ENCODE data around the gene YY1.

DNA sequence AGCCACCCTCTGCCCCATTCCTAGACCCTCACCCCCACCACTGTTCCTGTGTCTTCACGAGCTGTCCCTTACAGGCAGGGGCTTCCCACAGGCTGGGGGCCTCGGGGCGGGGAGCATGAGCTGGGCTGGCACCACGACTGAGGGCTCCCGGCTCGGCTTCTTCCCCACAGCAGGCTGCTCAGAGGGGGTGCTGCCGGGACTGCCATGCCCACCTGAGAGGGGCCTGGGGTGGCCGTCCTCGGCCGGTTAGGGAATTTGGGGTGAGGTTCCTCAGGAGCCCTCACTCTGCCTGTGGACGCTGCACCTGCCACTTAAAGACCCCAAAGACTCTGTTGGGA is 91.0 kb downstream of the YY1 start:
- TF ChIP-seq, protein P1, sequence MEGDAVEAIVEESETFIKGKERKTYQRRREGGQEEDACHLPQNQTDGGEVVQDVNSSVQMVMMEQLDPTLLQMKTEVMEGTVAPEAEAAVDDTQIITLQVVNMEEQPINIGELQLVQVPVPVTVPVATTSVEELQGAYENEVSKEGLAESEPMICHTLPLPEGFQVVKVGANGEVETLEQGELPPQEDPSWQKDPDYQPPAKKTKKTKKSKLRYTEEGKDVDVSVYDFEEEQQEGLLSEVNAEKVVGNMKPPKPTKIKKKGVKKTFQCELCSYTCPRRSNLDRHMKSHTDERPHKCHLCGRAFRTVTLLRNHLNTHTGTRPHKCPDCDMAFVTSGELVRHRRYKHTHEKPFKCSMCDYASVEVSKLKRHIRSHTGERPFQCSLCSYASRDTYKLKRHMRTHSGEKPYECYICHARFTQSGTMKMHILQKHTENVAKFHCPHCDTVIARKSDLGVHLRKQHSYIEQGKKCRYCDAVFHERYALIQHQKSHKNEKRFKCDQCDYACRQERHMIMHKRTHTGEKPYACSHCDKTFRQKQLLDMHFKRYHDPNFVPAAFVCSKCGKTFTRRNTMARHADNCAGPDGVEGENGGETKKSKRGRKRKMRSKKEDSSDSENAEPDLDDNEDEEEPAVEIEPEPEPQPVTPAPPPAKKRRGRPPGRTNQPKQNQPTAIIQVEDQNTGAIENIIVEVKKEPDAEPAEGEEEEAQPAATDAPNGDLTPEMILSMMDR (IDR thresholded peaks at IDR 0.05; ENCODE audit: control extremely low read depth in 1 of 3, insufficient read depth in 1 of 3, low read depth in 1 of 3, low read length in 3 of 3), result no peak
- no peak for TF ChIP-seq KDM5A (IDR thresholded peaks at IDR 0.05; ENCODE audit: low read length)
- no peak for TF ChIP-seq EGR1 (IDR thresholded peaks at IDR 0.05; ENCODE audit: borderline replicate concordance, low read depth, low read length)
- TF ChIP-seq CBX5 (IDR thresholded peaks at IDR 0.05; ENCODE audit: low read depth, low read length), result no peak
- no peak for TF ChIP-seq SP1 (IDR thresholded peaks at IDR 0.05; ENCODE audit: low read depth, low read length)
- TF ChIP-seq POLR2AphosphoS5 (IDR thresholded peaks at IDR 0.05; ENCODE audit: low read depth, low read length), result no peak
- TF ChIP-seq POLR2A (IDR thresholded peaks at IDR 0.05; ENCODE audit: control extremely low read depth in 1 of 2, low read depth in 2 of 2, low read length in 2 of 2), result no peak
- TF ChIP-seq PHF8 (conservative IDR thresholded peaks at IDR 0.05; ENCODE audit: low read depth, low read length), result no peak
- TF ChIP-seq BACH1 (IDR thresholded peaks at IDR 0.05; ENCODE audit: low read length), result no peak
- TF ChIP-seq GABPA (IDR thresholded peaks at IDR 0.05; ENCODE audit: borderline replicate concordance, insufficient read depth, low read length), result no peak
- no peak for TF ChIP-seq EZH2 (IDR thresholded peaks at IDR 0.05; ENCODE audit: low read depth, low read length, severe bottlenecking)
- TF ChIP-seq, protein P2, sequence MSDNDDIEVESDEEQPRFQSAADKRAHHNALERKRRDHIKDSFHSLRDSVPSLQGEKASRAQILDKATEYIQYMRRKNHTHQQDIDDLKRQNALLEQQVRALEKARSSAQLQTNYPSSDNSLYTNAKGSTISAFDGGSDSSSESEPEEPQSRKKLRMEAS (IDR thresholded peaks at IDR 0.05), result no peak
- TF ChIP-seq CEBPB (IDR thresholded peaks at IDR 0.05; ENCODE audit: low read depth, low read length), result no peak
- TF ChIP-seq SIX5 (IDR thresholded peaks at IDR 0.05; ENCODE audit: low read depth, low read length), result no peak
